GM18867 (cell line): ENCODE measurements around the gene ZNF485.
"Not testable (repeated sequence)": the region's sequence is repeated elsewhere in the genome, so short reads cannot be mapped to it uniquely, and the experiment has no call there.

Experiments
- ATAC-seq: cut with Tn5 transposase; IDR thresholded peaks from one replicate; pipeline ENCODE4 v1.9.1; 2021; ENCODE audit warnings: mild to moderate bottlenecking, moderate library complexity; ENCODE audit not compliant: unreplicated experiment

Gene ZNF485

DNA sequence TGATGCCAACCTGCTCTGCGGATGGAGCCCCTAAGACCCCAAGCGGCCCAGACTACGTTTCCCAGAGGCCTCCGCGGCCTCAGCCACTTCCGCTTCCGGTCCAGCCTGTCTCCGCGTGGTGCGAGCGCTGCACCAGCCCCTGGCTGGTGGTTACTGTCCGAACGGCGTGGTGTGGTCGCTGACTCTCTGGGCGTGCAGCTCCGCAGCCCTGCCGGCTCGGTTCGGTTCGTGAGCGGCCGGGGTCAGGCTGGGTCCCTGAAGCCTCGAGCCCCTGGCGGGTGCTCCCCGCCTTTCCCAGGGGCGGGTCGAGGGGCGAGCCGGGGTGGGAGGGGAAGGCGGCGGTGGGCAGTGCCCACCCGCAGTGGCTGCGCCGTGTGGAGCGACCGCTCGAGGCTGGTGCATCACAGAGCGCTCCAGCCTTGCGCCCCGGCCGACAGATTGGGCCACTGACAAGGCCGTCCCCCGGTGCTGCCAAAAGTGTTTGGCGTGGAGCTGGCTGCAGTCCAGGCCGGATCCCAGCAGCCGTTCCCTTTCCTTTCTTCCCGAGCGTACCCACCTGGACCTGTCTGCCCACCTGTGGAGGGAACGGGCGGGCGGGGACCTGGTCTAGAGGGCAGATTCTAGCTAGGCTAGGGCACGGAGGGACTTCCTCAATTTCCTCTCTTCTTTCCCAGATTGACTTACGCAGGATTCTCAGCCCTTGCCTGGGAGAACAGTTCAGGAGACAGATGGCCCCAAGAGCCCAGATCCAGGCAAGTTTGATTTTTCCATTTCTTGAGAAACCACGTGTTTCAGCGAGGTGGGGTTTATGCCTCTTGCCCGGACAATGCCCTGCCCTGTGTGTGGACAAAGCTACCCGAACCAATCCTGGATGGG is at the start of gene ZNF485:
Gene ZNF485, plus strand, starts transcription at position 116 of the 876 bp plus-strand sequence. Its CDS starts 613 bp downstream, at position 729.
- peak; percentile 99 for ATAC-seq

DNA sequence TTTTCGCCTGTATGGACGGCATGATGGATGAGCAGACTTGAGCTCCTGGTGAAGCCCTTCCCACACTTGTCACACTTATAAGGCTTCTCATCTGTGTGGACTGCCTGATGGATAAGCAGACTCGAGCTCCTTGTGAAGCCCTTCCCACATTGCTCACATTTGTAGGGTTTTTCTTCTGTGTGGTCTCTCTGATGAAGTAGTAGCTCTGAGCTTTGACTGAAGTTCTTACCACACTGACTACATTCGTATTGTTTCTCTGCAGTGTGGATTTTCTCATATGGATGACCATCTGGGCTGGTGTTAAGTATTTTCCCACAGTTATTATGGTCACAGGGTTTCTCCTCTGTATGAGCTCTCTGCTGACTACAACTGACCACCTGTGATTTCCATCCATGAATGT is 49.0 kb upstream of the ZNF485 start:
- ATAC-seq, result no peak

DNA sequence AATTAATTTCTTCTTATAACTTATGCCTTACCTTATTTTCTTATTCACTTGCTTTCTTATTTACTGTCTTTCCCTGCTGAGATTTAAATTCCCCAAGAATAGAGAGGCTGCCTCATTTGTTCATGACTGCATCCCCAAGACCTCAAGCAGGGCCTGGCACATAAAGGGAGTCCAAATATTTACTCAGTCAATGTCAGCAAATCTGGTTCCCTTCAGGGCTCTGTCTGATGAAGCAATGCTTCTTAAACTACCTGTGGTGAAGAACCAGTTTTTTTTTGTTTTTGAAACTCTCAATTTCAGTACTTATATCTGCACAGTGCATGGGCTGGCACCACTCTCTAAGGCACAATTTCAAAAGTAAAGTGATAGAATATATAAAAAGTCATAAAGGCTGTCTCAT is 36.6 kb upstream of the ZNF485 start:
- ATAC-seq, result no peak

DNA sequence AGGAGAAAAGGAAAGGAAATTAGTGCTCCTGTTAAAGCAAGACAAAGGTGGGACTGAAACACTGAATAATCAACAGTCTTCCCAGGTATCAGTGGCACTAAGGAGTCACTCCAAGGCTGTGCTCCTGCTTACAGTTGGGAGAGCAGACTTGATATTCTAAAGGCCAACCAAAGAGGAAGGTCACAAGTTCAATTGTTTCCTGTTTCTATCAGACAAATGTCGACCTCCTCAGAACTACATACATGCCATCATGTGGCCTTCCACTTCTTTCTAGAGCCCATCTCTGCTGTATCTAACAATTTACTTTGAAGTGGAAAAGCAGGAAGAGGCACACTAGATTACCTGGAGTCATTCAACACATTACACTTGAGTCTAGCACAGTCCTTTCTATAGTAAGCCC is 35.3 kb upstream of the ZNF485 start:
- no peak for ATAC-seq

DNA sequence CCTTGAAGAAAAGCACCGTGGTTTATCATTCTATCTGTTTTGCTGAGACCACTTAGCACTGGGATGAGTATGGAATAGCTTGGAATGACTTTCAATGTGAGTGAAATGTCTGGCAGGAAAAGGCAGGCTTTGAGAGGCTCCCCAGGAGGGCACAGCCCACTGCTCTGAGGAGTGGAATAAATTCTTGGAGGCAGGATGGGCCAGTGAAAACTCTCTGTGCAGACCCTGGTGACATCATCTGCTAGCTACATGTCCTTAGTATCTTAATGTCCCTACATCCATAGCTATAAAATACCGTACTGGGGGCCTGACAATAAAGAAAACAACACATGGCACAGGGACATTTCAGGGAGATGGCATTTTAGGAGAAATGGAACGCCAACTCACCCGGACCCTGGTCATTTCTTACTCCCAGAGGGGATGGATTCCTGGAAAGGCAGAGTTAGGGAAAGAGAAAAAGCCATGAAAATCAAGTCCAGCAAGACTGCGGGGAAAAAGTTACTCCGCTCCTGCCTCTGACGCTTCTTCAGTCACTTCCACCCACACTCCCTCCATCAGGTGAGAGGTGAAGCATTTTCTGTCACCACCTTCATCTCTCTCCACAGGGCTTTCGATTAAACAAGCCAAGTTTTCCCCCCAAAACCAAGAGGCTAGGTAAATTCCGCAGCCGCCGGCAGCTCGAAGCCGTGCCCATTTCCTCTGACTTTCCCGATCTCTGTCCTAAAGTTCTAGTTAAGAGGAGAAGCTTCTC is 32.8 kb upstream of the ZNF485 start:
- ATAC-seq, result no peak

DNA sequence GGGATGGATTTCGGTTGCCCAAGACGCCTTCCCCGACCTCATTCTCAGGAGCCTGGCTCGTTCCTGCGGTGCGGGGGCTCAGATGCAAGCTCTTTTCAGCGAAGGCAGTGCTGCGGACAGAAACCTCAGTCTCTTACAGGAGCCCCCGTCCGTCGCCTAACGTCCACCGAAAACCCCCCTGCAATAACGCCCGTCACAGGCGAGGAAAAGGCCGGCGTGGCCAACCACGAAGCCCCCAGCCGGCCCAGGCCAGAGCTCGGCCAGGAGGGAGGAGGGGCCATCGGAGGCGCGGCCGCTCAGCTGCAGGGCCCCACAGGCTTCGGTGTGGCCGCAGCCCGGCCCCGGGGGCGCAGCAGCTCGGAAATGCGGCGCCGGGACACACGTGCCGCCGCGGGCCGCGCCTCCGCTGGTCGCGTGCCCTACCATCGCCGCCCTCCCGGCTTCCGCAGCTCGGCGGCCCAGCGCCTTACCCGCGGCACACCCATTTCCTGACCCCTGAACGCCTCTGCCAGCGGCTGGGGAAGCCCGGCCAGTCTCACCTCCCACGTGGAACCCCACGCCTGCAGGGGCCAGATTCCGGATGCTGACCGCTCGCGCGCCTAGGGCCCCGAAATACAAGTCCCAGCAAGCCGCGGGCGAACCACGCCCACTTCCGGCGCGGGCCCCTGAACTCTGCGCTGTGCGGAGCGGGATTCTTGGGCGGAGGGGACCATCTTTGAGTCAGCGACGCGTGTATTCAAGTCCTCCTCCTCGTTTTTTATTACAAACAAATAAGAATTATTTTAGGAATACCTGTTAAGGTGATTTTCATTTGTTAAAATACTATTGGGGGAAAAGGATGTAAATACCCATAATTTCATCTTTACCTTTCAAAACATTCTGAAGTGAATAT is 32.0 kb upstream of the ZNF485 start, which contains the start of gene ZNF239:
Gene ZNF239, minus strand, starts transcription at position 616 of the 892 bp plus-strand sequence. CDS start 16,537 bp downstream, outside the sequence.
- peak; percentile 94 for ATAC-seq

DNA sequence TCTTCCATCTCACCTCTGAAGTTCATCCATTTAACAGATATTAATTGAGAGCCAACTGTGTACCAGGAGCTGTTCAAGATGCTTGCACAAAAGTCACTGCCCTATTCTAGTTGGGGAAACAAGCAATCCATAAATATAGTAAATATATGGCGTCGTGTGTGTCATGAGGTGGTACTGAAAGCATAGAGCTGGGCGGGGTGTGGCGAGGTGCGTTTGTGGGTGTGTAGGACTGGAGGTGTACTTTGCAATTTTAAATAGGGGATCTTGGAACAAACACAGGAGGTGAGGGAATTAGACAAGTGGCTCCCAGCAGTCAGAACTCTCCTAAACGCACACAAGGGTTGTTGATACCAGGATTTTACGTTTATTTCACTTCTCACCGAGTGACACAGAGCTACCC is 31.3 kb upstream of the ZNF485 start:
- no peak for ATAC-seq

DNA sequence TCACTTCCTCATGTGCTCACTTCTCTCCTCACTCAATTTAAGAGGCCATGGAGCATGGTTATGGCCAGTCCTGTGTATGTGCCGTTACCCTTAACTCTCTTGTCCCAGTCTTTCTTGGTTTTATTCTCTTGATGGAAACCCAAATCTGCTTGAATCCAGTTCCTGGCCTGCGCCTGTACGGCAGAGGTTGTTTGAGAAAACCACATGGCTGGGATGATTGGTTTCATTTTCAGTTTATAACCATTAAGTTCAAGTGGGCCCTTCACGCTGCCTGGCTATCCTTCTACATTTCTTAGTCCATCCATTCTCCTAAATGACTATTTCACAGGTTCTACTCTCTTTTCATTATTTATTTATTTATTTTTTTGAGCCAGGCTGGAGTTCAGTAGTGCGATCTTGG is 30.2 kb upstream of the ZNF485 start:
- no peak for ATAC-seq

DNA sequence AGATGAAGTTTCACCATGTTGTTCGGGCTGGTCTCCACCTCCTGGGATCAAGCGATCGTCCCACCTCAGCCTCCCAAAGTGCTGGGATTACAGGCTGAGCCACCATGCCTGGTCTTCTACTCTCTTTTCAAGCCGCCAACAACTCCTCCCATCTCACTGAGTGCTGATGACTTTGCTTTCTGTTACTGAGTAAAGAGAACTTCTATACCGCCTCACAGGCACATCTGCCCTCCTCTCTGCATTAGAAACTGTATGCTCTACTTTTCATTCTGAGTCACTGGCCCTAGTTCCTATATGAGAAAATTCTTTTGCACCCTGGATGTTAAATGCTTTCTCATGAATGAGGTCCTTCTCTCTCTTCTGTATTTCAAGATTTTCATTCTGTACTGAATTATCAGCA is 29.7 kb upstream of the ZNF485 start:
- ATAC-seq, result no peak

DNA sequence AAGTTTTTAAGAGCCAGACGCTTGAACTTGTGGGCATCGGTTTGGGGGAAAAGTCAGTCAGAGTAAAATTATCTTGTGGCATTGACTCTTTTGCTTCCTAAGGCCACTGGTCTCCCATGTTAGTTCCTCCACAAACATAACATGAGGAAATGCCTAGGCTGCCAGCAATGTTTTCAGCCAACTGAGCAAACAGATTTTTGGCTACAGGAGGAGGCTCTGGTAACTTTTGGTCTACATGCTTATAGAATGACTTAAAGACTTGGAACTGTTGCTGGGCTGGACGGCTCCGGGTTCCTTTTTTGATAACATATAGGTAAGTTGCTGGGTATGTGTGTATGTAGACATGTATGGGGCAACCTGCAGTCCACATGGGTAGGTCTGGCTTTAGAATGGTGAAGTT is 22.2 kb upstream of the ZNF485 start:
- ATAC-seq, result no peak

DNA sequence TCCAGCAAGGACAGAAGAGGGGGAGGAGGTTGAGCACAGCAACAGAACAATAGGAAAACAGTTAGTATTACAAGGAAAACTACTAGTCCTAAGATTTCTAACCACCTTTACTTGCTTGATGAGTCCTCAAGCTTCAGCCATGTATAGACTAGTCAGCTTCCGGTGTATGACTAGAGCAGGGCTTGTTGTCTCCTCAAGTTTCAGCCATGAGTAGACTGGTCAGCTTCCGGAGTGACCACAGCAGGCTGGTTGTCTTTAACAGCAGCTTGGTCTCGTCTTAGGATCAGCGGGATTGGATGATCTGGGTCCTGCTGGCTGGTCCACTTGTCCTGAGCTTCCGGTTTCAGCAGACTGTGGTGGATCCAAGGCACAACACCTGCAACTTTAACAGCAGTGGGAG is 21.2 kb upstream of the ZNF485 start:
- ATAC-seq, result no peak

DNA sequence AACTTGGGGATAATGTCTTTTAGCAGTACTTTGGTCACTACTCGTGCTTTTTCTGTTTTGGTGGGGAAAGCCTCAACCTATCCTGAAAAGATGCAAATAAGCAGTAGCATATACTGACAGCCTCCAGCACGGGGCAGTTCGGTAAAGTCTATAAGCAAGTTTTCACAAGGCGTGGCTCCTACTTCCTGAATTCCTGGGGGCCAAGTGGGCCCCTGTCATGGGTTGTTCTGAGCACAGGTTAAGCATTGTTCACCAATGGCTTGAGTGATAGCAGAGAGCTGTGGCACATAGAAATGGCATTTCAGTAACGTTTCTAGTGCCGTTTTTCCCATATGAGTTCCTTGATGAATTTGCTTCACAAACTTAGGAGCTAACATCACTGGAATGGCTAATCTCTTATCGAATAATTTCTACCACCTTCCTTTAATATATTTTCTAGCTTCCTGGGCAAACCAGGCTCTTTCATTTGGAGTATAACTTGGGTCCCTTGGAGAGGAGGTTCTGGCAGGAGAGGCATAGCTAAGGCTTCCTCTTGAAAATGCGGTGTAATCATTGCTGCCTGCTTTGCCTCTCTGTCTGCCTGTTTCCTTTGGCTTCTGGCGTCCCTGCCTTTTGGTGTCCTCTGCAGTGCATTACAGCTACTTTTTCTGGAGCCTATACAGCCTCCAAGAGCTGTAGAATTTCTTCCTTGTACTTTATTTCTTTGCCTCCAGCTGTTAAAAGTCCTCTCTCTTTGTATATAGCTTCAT is 20.1 kb upstream of the ZNF485 start:
- no peak for ATAC-seq

DNA sequence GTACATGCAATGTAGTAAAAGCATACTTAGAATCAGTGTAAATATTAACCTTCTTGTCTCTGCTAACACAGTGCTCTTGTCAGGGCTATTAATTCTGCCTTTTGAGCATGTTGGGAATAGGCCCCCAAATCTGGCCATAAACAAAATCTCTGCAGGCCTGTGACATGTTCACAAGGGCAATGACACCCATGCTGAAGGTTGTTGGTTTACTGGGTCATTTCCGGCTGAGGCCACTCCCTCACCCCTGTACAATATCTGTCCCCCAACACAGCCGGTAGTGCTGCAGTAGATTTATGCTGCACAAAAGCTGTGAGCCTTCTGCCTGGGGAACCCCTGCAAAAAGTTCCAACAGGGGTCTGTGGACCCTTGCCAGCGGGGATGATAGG is 19.5 kb upstream of the ZNF485 start:
- ATAC-seq, result not testable (repeated sequence)

DNA sequence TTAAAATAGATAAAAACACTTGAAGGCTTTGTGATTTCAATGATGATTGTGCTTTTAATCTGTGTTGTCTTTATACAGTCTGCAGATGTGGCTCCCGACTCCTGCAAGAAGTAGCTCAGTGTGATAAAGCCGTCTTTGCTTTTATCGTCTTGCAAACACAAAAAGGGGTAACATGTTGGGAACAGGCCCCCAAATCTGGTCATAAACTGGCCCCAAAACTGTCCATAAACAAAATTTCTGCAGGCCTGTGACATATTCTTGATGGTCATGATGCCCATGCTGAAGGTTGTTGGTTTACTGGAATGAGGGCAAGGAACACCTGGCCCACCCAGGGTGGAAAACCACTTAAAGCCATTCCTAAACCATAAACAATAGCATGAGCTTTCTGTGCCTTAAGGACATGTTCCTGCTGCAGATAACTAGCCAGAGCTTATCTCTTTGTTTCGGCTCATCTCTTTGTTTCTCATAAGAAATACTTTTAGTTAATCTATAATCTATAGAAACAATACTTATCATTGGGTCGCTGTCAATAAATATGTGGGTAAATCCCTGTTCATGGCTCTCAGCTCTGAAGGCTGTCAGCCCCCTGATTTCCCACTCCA is 14.8 kb upstream of the ZNF485 start:
- ATAC-seq, result no peak

DNA sequence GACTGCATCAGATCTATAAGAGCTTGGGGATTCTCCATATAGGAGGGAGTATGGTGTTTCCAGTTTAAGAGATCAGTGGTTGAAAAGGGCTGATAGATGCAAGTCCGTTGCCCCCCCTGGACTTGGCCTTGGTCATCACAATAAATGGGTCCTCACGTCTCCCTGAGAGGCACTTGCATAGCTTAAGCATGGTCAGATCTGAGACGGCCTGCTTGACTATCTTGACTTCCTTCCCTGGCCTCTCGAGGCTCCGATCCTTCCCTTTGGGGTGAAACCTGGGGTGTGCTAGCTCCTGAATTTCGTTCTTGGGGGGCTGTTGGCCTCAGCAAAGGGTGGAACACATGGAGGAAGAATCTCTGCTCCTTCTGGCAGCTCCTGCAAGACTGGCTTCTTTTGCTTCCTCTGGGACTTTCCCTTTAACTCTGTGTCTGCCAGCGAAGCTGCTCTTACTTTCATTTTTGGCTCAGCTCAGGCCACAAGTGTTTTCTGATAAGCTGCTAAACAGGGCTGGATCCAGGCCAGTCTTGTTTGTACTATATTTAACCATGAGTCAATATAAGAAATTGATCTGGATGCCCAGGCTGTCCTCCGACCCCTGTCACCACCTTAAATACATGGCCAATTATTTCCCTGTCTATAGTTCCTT is 11.2 kb upstream of the ZNF485 start:
- peak; percentile 94 for ATAC-seq

DNA sequence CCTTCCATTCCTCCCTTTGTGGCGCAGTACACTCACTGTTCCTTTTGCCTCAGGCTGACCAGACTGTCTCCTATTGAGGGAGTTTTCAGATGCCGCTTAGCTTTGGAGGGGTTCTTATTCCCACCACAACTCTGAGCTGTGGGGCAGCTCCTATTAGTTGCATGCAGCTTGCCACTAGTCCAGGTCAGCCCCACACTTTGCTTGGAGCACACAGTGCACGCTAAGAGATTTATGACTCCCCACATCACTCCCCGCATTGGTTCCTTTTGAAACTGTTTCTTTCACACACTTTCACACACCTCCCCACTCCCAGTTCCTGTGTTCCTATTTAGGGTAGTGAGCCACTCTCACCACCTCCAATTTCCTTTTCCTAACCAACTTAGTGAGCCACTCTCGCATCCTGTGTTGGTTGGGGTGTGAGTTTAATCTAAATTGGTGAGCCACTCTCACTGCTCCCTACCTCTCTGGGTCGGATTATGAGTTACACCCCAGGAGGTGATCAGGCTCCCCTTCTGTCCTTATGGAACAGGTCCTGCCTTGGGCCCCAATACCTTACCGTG is 10.4 kb upstream of the ZNF485 start:
- ATAC-seq, result peak; percentile 44

DNA sequence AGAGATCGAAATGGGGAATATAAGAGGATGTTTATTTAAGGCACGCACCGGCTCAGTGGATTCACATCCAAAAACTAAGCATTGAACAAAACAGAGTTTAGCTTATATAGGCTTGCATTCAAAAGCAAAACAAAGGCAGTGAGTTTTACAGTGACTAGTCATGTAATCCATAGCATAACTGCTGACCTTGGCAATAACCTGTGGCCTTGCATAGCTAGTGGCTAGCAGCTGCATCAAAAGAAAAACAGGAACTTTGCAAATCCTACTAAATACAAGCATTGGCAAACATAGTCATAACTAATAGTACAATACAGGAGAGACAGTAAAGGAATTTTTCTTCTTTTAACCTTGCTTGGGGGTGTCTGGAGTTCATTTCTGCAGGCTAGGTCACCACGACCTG is 9.7 kb upstream of the ZNF485 start:
- no peak for ATAC-seq

DNA sequence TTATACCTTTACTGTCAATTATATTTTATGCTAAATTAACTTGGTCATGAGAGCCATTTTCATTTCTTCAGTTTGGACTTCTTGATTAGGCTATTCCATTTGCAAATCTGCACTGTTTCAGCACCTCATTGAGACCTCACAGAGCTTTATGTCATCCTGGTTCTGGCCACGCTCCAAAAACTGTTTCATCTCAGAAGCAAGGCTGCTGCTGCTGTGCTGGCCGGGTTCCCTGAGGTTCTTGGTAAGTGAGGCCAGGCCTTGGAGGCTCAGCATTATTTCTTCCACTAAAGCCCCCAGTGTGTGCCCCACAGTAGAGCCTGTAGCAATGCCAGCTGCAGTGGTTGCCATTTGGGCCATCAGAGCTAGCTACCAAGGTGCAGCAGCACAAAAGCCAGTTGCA is 7.8 kb upstream of the ZNF485 start:
- no peak for ATAC-seq

DNA sequence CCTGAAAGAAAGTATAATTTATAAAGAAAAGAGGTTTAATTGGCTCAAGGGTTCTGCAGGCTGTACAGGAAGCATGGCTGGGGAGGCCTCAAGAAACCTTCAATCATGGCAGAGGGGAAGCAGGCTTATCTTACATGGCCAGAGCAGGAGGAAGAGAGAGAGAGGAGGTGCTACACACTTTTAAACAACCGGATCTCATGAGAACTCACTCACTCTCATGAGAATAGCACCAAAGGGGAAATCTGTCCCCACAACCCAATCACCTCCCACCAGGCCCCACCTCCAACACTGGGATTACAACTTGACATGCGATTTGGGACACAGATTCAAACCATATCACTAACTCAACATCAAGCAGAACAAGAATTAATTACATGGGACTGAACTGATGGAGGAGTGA is 6.9 kb upstream of the ZNF485 start:
- no peak for ATAC-seq
